ENCODE data around the gene SHISA9. TPM values are rescaled to one million over a fixed set of nuclear protein-coding genes. Genes with fewer than 3 reads are reported as not detected.

Gene SHISA9
- total and polyA plus RNA-seq, 2 donors (not counting 1 experiment from before 2014, with no cell fraction given) = 0.03 to 0.07 TPM

GRCh38 chr16:13038591-13038990 is 137.2 kb downstream of the SHISA9 start:
- Histone ChIP-seq H3K79me2 (ENCODE audit: control insufficient read depth, insufficient read depth, low read length) (no peaks in the 10 kb centered on the region), H4K20me1 (ENCODE audit: control insufficient read depth, insufficient read depth, low read length, poor library complexity, severe bottlenecking) (no peaks in the 10 kb centered on the region), H3K9me3 (ENCODE audit: control extremely low read depth in 1 of 3, control insufficient read depth in 2 of 3, insufficient read depth in 1 of 3, low read length in 2 of 3) (peaks cover 0 to 3% (median 0%) of the 10 kb centered on the region in 3 donors), H3K27me3 (replicated peaks in 1 of 4; ENCODE audit: control extremely low read depth in 1 of 4, control insufficient read depth in 3 of 4, insufficient read depth in 4 of 4, low read length in 3 of 4) (no peaks in the 10 kb centered on the region), H3K4me1 (ENCODE audit: control insufficient read depth in 2 of 2, insufficient read depth in 2 of 2, low read length in 2 of 2) (no peaks in the 10 kb centered on the region), H2AFZ (ENCODE audit: insufficient read depth, low read depth, low read length, poor library complexity, severe bottlenecking) (no peak overlapping the region), H3K27ac (ENCODE audit: low read length in 2 of 2) (no peak overlapping the region), H3K9ac (ENCODE audit: low read length) (no peak overlapping the region), H3K4me2 (replicated peaks; ENCODE audit: low read depth, low read length, poor library complexity, severe bottlenecking) (no peak overlapping the region), H3K36me3 (replicated peaks in 1 of 2; ENCODE audit: control extremely low read depth in 1 of 2, control insufficient read depth in 1 of 2, extremely low read depth in 1 of 2, insufficient read depth in 2 of 2, low read length in 1 of 2) (no peaks in the 10 kb centered on the region), H3K4me3 (ENCODE audit: control extremely low read depth in 1 of 5, extremely low read depth in 1 of 5, insufficient read depth in 1 of 5, low read depth in 2 of 5, low read length in 4 of 5) (no peak overlapping the region)
- Mint-ChIP-seq H3K4me3 (no peak overlapping the region), H3K27me3 (peaks cover 1% of the 10 kb centered on the region), H3K27ac (no peak overlapping the region), H3K9me3 (ENCODE audit: insufficient read depth) (peaks cover 17% of the 10 kb centered on the region), H3K4me1 (no peaks in the 10 kb centered on the region)
- no peak for ATAC-seq (ENCODE audit: low read depth)
- WGBS (ENCODE audit: insufficient coverage) = 84% methylated on average over 2 of the region's 3 CpGs
- DNase-seq = no peak
- no peak for TF ChIP-seq CTCF (IDR thresholded peaks at IDR 0.05)
- ChIA-PET CTCF (no interaction called here), POLR2A (no interaction called here)
- intact Hi-C loops (cut with micrococcal nuclease) = no loop called here

GRCh38 chr16:13039526-13039925 is 138.1 kb downstream of the SHISA9 start:
- 60% methylated on average over 1 of the region's 2 CpGs for WGBS (ENCODE audit: insufficient coverage)

More at GRCh38 chr16:13039526-13039925, 138.1 kb downstream of the SHISA9 start:
- Histone ChIP-seq H3K4me2 (replicated peaks; ENCODE audit: low read depth, low read length, poor library complexity, severe bottlenecking) (no peak overlapping the region), H3K4me3 (ENCODE audit: control extremely low read depth in 1 of 5, extremely low read depth in 1 of 5, insufficient read depth in 1 of 5, low read depth in 2 of 5, low read length in 4 of 5) (no peak overlapping the region), H3K27ac (ENCODE audit: low read length in 2 of 2) (no peak overlapping the region), H3K9ac (ENCODE audit: low read length) (no peak overlapping the region), H3K27me3 (replicated peaks in 1 of 4; ENCODE audit: control extremely low read depth in 1 of 4, control insufficient read depth in 3 of 4, insufficient read depth in 4 of 4, low read length in 3 of 4) (no peaks in the 10 kb centered on the region), H3K79me2 (ENCODE audit: control insufficient read depth, insufficient read depth, low read length) (no peaks in the 10 kb centered on the region), H3K36me3 (replicated peaks in 1 of 2; ENCODE audit: control extremely low read depth in 1 of 2, control insufficient read depth in 1 of 2, extremely low read depth in 1 of 2, insufficient read depth in 2 of 2, low read length in 1 of 2) (no peaks in the 10 kb centered on the region), H4K20me1 (ENCODE audit: control insufficient read depth, insufficient read depth, low read length, poor library complexity, severe bottlenecking) (no peaks in the 10 kb centered on the region), H3K4me1 (ENCODE audit: control insufficient read depth in 2 of 2, insufficient read depth in 2 of 2, low read length in 2 of 2) (no peaks in the 10 kb centered on the region), H3K9me3 (ENCODE audit: control extremely low read depth in 1 of 3, control insufficient read depth in 2 of 3, insufficient read depth in 1 of 3, low read length in 2 of 3) (peaks cover 0 to 3% (median 0%) of the 10 kb centered on the region in 3 donors), H2AFZ (ENCODE audit: insufficient read depth, low read depth, low read length, poor library complexity, severe bottlenecking) (no peak overlapping the region)
- no peak overlapping the region for H3K4me3 Mint-ChIP-seq
- ATAC-seq (ENCODE audit: low read depth) (no peak), DNase-seq (no peak)
- peaks cover 4% of the 10 kb centered on the region for H3K27me3 Mint-ChIP-seq
- no peak for TF ChIP-seq CTCF (IDR thresholded peaks at IDR 0.05)
- TF ChIP-seq EZH2 (IDR thresholded peaks at IDR 0.05; ENCODE audit: borderline replicate concordance, insufficient read depth, low read depth, low read length, poor library complexity, severe bottlenecking) = no peak
- H3K9me3 Mint-ChIP-seq (ENCODE audit: insufficient read depth) = peaks cover 20% of the 10 kb centered on the region
- no peaks in the 10 kb centered on the region for H3K4me1 Mint-ChIP-seq
- intact Hi-C loops (cut with micrococcal nuclease) = no loop called here
- POLR2A ChIA-PET = no interaction called here
- no peak overlapping the region for H3K27ac Mint-ChIP-seq
- CTCF ChIA-PET = no interaction called here
